NK-92 treated with Interleukin-12 subunit alpha and Interleukin-12 subunit beta, amount 100 ng/mL, for 24 hours (cell line): Measurements from ENCODE around the gene C1orf116.

ENCODE experiments used
- DNase-seq: peaks from one replicate; lab custom pipeline; 2025; lab: John Stamatoyannopoulos, UW

The C1orf116 gene

DNA sequence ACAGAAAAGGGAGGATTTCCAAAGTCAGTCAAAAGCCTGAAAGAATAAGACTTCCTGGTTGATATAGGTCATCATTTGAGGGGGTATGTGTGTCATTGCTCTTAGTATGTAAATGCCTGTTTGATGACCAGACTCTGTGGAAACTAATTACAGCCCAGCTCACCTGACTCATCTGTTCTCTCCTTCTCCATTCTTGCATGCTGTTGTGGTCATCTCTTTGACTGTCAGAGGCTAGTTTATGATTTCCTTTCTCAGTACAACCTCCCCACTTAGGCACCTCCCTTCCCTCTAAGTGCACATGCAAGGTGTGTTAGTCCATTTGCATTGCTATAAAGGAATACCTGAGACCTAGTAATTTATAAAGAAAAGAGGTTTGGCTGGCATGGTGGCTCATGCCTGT is 2.4 kb upstream of the C1orf116 start:
- DNase-seq = no peak

DNA sequence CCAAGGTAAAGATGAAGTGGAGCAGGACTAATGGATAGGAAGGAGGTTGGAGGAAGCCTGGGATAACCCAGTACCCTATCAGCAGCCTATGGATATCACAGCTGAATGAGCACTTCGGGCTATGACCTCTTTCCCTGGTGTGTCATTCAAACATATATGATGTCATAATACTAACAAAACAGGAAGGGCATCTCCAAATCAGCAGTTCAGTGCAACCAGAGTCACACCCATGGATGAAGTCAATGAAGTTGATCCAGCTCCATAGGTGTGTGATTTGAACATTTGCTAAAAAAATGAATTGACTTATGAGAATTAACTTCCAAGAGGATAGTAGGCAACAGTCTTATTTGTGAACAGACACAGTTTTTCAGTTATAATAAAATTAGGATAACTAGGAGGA is 1.7 kb upstream of the C1orf116 start:
- DNase-seq = no peak

DNA sequence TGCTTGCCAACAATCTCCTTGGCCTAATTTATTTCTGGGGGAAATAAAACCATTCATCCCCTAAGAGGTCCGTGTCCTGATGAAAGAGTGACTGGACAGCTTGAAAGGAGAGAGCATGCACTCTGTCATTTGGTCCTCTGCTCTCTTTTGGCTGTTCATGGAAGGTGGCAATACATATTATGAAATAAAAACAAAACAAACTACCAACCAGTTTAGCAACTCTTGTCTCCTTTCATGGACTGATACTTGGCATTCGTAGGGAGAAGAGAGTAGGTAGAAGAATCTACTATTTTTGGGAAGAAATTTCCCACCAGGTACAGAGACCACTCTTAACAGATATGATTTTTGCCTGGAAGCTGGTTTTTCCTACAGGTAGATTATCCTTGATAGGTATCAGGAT is 746 bp upstream of the C1orf116 start:
- DNase-seq = no peak

- DNase-seq = no peak
Measured at GRCh38 chr1:207031632-207032264, 808 bp downstream of the C1orf116 start.

- no peak for DNase-seq
Measured at GRCh38 chr1:207031016-207031415, 1.5 kb downstream of the C1orf116 start.

DNA sequence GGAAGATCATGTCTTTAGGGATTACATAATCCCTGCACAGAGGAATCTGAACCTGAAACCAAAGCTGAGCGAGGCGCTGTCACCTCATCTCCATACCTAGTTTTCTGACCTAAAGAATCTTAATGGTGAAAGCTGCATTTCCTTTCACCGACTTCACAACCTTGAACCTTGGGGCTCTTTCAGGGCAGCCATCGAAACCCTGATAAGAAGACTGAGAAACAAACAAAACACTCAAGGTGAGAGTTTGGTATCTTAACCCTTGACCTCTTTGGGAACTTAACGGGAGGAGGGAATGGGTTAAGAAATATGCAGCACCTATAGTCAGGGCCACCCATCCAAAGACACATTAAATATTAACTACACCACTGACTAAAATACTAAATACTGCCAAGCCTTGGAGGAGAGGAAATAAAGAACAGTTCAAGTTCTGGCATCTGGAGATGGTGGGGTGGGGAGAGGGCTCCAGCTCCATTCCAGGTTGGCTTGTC is 2.0 kb downstream of the C1orf116 start:
- DNase-seq = no peak

GRCh38 chr1:207029701-207030521 is 2.6 kb downstream of the C1orf116 start:
- no peak for DNase-seq

- DNase-seq = no peak
Measured at GRCh38 chr1:207028884-207029650, 3.5 kb downstream of the C1orf116 start.

GRCh38 chr1:207027921-207028320 is 4.6 kb downstream of the C1orf116 start:
- DNase-seq = no peak

GRCh38 chr1:207027206-207027777 is 5.3 kb downstream of the C1orf116 start:
- DNase-seq = no peak

GRCh38 chr1:207026104-207026534 is 6.4 kb downstream of the C1orf116 start:
- DNase-seq = no peak

GRCh38 chr1:207025146-207025880 is 7.2 kb downstream of the C1orf116 start:
- DNase-seq = no peak

- DNase-seq = no peak
Measured at GRCh38 chr1:207024202-207025145, 8.1 kb downstream of the C1orf116 start.

DNA sequence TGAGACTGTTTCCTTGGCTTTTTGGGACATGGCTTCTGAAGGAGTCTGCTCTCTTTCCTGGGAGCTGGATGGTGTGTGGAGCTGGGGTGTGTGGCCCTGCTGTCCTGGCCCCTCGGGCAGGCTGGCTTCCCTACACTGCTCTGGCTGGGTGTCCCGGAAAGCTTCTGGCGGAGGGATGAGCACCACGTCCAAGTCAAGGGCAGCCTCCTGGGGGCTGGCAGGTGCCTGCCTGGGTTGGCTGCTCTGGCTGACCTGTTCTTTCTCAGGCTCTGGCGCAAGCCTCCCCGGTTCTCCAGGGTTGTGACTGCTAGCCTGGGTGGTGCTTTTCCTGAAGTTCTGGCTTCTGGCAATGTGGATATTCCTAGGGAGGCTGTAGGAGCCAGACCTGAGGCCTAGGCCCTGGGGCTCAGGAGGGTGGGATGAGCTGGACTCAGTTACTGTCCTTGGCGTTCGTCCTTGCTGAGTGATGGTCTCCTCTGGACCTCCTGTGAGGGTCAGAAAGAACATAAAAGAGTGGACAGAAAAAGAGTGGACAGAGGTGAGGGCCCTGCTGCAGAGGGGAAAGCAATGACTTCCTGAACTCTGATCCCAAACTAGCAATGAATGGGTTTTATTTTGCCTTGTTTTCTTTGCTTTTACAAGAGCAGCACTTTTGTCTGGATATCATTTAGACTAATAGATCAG is 9.4 kb downstream of the C1orf116 start:
- no peak for DNase-seq

DNA sequence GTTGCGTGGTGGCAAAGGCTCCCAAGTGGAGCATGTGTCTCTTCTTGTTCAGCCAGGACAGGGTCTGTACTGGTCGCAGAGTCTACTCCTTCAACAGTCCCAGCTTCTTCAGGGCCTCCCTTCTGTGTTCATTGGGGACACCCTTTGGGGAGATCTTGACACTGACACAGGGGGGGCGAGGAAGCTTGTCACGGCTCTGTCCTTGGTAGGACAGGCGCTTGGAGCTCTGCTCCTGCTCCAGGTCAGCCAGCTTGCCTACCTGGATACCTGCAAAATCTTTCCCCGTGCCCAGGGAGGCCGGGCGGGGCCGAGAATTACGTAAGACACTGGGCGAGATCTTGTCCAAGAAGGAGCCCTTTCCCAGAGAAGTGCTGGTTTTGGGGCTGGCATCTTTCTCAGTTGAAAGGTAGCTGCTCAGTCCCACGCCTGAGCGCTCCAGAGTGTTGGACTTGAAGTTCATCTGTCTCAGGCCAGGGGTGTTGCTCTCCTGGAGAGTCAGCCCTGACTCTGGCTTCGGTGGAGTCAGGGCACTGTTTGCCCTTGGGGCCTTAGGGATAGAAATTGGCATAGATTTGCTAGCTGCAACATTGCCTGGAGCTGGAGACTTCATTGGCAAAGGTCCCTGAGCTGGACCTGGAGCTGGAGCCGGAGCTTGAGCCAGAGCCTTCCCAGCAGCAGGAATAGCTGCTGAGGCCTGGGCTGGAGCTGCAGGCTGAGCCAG is 10.5 kb downstream of the C1orf116 start:
- DNase-seq = no peak

GRCh38 chr1:207021139-207021861 is 11.3 kb downstream of the C1orf116 start:
- no peak for DNase-seq

- no peak for DNase-seq
Measured at GRCh38 chr1:207020709-207021107, 11.8 kb downstream of the C1orf116 start.

DNA sequence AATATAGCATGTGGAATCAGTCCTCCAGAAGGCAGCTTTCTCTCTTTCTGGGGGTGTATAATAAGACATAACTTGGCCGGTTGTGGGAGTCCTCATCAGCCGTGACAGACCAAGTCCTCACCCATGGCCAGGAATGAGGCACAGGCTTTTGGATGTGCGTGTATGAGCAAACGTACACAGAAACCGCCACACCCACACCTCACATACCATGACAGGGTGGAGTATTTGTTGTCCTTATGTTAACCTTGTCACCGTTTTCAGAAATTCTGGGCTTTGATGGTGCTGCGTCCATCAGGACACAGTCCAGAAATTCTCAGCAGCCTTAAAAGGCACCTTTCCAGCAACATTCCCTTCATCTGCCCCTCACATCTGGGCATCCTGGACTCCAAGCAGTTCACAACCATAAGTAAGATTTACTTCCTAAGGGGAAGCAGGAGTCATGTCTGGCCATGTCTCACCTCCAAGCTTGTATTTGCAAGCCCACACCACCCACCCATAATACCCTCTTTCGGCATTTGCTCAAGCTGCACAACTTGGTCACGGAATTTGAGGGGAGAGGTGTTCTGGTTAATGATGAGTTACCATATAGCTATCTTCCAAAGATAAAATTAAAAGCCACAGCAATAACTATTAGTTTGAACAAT is 12.4 kb downstream of the C1orf116 start:
- no peak for DNase-seq
